Prostate gland (tissue), 2 donors: ENCODE results near the gene TMEM181. TPM values are rescaled to one million over a fixed set of nuclear protein-coding genes. Genes with fewer than 3 reads are reported as not detected.
"Not testable (repeated sequence)": the region's sequence is repeated elsewhere in the genome, so short reads cannot be mapped to it uniquely, and the experiment has no call there.

ENCODE experiments used
- DNase-seq: peaks from one replicate; pipeline ENCODE4 v3.0.0-alpha.2; 2019; ENCODE audit warnings: low spot score
- H3K27ac ChIP-seq, 2 donors: fragments of 200-600 bp; sonication (generic); 2 replicates each; pipeline ENCODE4 v1.5.1; 2017 to 2019
- H3K27me3 ChIP-seq: fragments of 200-600 bp; sonication (generic); replicated peaks from 2 replicates; pipeline ENCODE4 v1.5.1; 2019; ENCODE audit not compliant: insufficient read depth
- H3K36me3 ChIP-seq, 2 donors: fragments of 200-600 bp; sonication (generic); 1 replicate in 1 of 2; 2 replicates in 1 of 2; pipeline versions ENCODE4 v1.5.1 to v1.8.1; 2017 to 2019
- H3K4me1 ChIP-seq: fragments of 200-600 bp; sonication (generic); replicated peaks from 2 replicates; pipeline ENCODE4 v1.5.1; 2019
- H3K4me3 ChIP-seq, 2 donors: fragments of 200-600 bp; sonication (generic); 2 replicates each; pipeline ENCODE4 v1.5.1; 2017 to 2019
- H3K9me3 ChIP-seq: fragments of 200-600 bp; sonication (generic); 2 replicates; pipeline ENCODE4 v1.5.1; 2017
- POLR2A ChIP-seq: fragments of 450-650 bp; IDR thresholded peaks from one replicate; pipeline ENCODE4 v1.6.1; 2016; ENCODE audit warnings: antibody characterized with exemption, mild to moderate bottlenecking
- POLR2AphosphoS5 ChIP-seq: sonication (generic); formaldehyde crosslinking; IDR thresholded peaks from one replicate; pipeline ENCODE4 v1.6.1; 2017; ENCODE audit warnings: antibody characterized with exemption
- WGBS: methylation state at CpG from one replicate; pipeline ENCODE4 v1.1.5; 2018; 5-methylcytosine and 5-hydroxymethylcytosine counted together
- intact Hi-C: fragments of 100-400 bp; cut with DNase I; formaldehyde crosslinking; loops from one replicate; pipeline ENCODE4 v1.14.2; 2022
- total RNA-seq, 2 donors: library from RNA; depleted of rRNA; stranded (reverse); fragments of >200 nt; gene quantifications; one replicate each; pipeline ENCODE4 v1.1.0, GENCODE V29; 2016
- TF ChIP-seq, protein P1 (sequence below), 4 experiments: fragments of 200-600 bp in 2 of 4; fragments of 450-650 bp in 2 of 4; sonication (generic) in 2 of 4; IDR thresholded peaks; 1 replicate in 3 of 4; 2 replicates in 1 of 4; pipeline ENCODE4 v1.5.1; 2016 to 2019; ENCODE audit warnings: antibody characterized with exemption in 4 of 4, mild to moderate bottlenecking in 2 of 4, moderate library complexity in 2 of 4

The TMEM181 gene
- total RNA-seq, 2 donors from 2014 or later: 26.0 to 67.9 TPM

DNA sequence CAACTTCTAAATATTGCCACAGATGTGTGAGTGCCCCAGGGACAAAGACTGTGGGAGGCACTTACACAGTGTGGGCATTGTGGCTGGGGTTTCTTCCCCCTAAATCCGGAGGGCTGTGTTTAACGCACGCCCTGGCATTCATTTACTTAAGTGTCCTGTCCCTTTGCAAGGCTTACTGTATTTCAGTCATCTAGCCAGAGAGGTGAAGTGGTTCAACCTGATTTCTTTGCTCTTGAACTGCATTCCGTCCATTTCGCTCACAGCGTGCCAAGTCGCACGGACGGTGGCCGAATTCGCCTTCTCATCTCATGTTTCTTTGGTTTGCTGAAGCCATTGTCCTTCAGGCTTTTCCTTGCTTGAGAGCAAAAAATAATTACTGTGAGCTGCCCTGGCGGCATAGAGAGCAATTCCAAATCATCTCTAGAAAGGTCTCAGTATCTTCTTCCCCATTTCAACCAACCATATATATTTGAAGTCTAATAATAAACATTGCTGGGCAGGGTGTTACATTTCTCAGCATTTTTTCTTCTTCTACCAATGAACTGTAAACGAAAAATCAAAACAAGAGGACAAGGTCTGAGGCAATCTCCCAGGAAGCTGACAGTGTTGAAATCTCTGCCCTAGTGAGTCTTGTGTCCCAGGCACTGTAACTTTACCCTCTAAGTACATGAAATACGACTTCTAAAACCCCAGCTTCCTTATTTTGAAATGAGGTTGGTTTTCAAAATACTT, 106.9 kb downstream of the TMEM181 start:
- DNase-seq: peak; percentile 77
- intact Hi-C loops: no loop called here
- Histone ChIP-seq H3K4me1 (peaks cover 7% of the 10 kb centered on the region), H3K4me3 (no peak overlapping the region), H3K27me3 (no peaks in the 10 kb centered on the region), H3K27ac (peak overlapping the region; percentile 55 to 65), H3K9me3 (no peaks in the 10 kb centered on the region), H3K36me3 (no peaks in the 10 kb centered on the region)
- peak; percentile 78 for TF ChIP-seq POLR2AphosphoS5
- TF ChIP-seq, protein P1, sequence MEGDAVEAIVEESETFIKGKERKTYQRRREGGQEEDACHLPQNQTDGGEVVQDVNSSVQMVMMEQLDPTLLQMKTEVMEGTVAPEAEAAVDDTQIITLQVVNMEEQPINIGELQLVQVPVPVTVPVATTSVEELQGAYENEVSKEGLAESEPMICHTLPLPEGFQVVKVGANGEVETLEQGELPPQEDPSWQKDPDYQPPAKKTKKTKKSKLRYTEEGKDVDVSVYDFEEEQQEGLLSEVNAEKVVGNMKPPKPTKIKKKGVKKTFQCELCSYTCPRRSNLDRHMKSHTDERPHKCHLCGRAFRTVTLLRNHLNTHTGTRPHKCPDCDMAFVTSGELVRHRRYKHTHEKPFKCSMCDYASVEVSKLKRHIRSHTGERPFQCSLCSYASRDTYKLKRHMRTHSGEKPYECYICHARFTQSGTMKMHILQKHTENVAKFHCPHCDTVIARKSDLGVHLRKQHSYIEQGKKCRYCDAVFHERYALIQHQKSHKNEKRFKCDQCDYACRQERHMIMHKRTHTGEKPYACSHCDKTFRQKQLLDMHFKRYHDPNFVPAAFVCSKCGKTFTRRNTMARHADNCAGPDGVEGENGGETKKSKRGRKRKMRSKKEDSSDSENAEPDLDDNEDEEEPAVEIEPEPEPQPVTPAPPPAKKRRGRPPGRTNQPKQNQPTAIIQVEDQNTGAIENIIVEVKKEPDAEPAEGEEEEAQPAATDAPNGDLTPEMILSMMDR (IDR thresholded peaks at IDR 0.05): no peak
- 43% methylated on average over 14 of the region's 14 CpGs for WGBS

DNA sequence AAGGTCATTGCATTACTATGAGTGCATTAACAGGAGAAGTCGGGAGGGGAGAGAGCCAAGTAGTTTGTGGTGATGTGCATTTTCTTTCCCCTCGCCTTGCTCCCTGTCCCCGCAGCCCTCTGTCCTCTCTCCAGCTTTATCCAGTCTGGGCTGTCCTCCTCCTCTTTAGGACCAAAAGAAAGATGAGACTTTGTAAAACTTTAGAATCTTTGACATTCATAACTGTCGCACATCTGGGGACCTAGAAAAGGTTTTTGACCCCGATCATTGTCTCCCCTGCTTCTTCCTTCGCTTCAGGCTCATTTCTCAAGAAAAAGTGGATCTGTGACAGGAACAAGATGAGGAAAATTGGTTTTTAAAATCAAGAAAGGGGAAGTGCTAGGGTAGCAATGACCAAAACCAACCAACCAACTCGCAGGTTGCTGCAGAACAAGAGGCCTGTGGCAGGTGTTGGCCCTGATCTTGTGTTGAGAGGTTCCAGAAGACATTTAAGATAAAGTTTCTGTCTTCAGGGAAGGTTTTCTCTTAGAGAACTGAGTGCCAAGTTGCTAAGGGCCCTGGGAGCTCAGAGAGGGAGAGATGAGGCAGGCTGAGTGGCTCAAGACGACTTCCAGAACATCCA, 107.6 kb downstream of the TMEM181 start:
- intact Hi-C loops: no loop called here
- no peak for DNase-seq
- Histone ChIP-seq H3K4me1 (peaks cover 6% of the 10 kb centered on the region), H3K27me3 (no peaks in the 10 kb centered on the region), H3K27ac (peak overlapping the region; percentile 55 to 65), H3K4me3 (no peak overlapping the region), H3K9me3 (no peaks in the 10 kb centered on the region), H3K36me3 (no peaks in the 10 kb centered on the region)
- TF ChIP-seq, protein P1 (IDR thresholded peaks at IDR 0.05): no peak
- TF ChIP-seq POLR2AphosphoS5 (no peak), POLR2A (no peak)
- 83% methylated on average over 8 of the region's 8 CpGs for WGBS

DNA sequence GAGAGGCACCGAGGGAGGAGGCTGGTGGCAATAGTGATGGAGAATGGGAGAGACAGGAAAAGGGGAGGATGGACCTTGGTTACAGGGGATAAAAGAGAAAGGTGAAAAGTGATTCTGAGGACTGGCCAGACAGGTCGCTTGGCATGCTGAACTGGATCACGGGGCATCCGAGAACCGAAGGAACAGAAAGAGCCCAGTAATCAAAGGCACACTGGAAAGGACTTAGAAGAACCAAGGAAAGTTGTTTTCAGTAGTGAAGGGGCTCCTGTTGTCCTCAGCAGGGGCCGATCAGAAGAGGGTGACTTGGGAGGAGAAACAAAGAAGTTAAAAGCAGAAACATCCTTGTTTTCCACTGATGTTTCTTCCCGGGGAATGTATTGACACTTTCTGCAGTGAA, 108.8 kb downstream of the TMEM181 start:
- no peaks in the 10 kb centered on the region for H3K36me3 ChIP-seq
- 48% methylated on average over 7 of the region's 7 CpGs for WGBS
- TF ChIP-seq, protein P1 (IDR thresholded peaks at IDR 0.05): no peak
- TF ChIP-seq POLR2AphosphoS5: no peak
- TF ChIP-seq POLR2A: no peak
- no peaks in the 10 kb centered on the region for H3K27me3 ChIP-seq
- H3K4me1 ChIP-seq: peaks cover 4% of the 10 kb centered on the region
- intact Hi-C loops: no loop called here
- no peak for DNase-seq
- H3K9me3 ChIP-seq: no peaks in the 10 kb centered on the region
- H3K27ac ChIP-seq: peak overlapping the region; percentile 10 to 38
- H3K4me3 ChIP-seq: no peak overlapping the region

DNA sequence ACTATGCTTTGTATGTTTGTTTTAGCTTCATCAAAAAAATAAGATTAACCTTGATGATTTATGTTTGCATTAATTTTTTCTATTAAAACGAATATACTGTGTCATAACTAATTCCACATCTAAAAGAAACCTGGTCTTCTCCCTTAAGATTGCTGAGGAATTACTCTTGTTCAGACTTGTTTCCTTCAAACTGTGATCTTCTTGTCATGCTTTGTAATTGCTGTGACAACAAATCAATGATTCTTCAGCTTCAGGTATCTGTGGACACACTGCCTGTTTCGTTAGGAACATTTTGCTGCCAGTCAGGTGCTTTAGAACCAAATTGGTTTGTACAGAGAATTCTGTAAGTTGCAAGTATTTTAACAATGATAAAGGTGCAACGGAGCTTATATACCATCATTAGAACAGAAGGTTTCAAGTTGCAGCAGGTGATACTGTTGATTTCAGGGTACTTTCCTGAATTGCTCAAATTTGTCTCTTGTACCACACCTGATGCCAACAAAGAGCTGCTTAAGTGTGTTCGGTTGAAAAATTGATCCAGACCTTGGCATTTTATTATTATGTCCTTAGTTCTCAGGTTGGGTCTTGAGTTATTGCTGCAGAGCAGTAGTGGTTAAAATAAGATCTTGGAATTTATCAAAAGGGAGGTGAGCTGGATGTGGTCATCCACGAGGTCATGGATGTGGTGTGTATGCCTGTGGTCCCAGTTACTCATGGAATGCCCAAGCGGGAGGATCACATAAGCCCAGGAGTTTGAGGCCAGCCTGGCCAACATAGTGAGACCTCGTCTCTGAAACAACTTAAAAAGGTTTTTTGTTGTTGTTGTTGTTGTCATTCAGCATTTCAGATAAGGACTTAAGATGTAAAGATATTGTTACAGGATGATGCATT, 109.5 kb downstream of the TMEM181 start:
- peaks cover 4% of the 10 kb centered on the region for H3K4me1 ChIP-seq

DNA sequence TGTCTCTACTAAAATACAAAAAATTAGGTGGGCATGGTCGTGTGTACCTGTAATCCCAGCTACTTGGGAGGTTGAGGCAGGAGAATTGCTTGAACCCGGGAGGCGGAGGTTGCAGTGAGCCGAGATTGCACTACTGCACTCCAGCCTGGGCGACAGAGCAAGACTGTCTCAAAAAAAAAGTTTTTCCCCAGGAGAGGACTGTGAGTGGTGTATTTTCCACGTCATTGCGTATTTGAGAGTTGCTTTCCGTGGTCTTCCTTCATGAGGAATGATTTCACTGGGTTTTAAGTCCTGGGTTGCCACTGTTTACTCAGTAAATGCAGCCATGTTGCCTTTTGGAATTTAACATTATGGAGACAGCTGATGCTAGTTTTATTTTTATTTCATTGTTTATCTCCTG, 112.2 kb downstream of the TMEM181 start:
- H3K36me3 ChIP-seq, H3K27me3 ChIP-seq, H3K4me1 ChIP-seq, H3K27ac ChIP-seq, intact Hi-C loops, DNase-seq, H3K4me3 ChIP-seq, H3K9me3 ChIP-seq: not testable (repeated sequence)
- WGBS: 95% methylated on average over 8 of the region's 8 CpGs

More for the DNA sequence above, 109.5 kb downstream of the TMEM181 start:
- Histone ChIP-seq H3K9me3 (no peaks in the 10 kb centered on the region), H3K36me3 (no peaks in the 10 kb centered on the region), H3K27me3 (no peaks in the 10 kb centered on the region), H3K27ac (peak overlapping the region in 1 of 2 donors; percentile 10), H3K4me3 (no peak overlapping the region)
- 43% methylated on average over 7 of the region's 7 CpGs for whole genome bisulfite sequencing
- intact Hi-C loops: no loop called here
- no peak for DNase-seq
- TF ChIP-seq, protein P1 (IDR thresholded peaks at IDR 0.05): no peak
